Erythroblast (primary cell): ENCODE measurements around the gene FARSB.
A peak's percentile ranks its signal among the peaks of the same experiment; 100 is the strongest.
"Not testable (repeated sequence)": the region's sequence is repeated elsewhere in the genome, so short reads cannot be mapped to it uniquely, and the experiment has no call there.

ENCODE experiments used
- DNase-seq, 2 experiments: peaks; one replicate each; lab custom pipeline; 2025; lab: John Stamatoyannopoulos, UW
- GATA1 ChIP-seq: IDR thresholded peaks from 2 replicates; pipeline ENCODE4 v1.6.1; 2011; ENCODE audit warnings: low read depth, mild to moderate bottlenecking, control low read depth, low read length, moderate library complexity
- POLR2A ChIP-seq: IDR thresholded peaks from 2 replicates; pipeline ENCODE4 v1.6.1; 2011; ENCODE audit warnings: mild to moderate bottlenecking, low read length

FARSB gene

DNA sequence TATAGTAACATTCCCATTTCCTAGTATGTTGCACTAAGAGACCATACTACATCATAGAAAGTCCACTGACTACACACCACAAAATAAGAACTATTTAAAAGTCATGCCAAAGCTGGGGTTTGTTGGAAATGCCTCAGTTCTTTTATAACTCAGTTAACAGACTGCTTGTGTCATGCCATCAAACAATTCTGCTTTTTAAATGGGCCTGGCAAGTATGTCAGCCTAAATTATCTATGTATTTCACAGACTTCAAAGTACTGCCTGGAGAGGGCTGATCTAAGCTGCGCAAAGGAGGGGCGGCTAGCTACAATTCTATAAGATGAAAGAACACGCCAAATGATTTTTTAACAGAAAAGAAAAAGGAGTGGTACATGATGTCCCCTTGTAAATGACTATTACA lies 49.6 kb downstream of the FARSB start:
- peak; percentile 44 to 72 for DNase-seq
- TF ChIP-seq GATA1, result no peak

DNA sequence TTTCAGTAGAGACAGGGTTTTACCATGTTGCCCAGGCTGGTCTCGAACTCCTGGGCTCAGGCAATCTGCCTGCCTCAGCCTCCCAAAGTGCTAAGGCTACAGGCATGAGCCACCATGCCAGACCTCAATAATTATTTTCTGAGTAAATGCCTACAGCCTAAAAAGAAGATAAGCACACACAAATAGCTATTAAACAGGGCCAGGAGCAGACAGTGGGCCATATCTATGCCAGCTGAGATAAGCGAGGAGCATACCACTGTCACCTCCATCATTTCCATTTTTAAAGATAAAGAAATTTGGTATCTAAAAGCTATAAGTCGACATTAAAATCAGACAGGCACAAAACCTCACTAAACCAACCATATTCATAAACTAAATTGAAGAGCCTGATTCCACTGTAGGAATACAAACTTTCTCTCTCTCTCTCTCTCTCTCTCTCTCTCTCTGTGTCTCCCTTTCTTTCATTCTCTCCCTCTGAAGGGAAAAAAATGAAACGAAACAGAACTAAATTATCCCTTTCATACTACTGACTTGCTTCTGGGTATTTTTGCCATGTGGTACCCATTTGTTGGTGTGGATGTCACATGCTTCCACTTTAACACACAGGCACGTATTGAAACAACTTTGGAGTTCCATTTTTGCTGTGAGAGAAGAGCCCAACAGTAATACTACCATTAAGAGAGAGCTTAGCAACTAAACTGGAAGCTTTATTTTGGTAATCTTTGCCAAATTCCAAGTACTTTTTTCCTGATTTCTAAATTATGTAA lies 51.0 kb downstream of the FARSB start:
- TF ChIP-seq GATA1 (no peak), POLR2A (no peak)
- peak; percentile 52 to 83 for DNase-seq

GRCh38 chr2:222603501-222603900 lies 52.4 kb downstream of the FARSB start:
- TF ChIP-seq GATA1 (no peak), POLR2A (no peak)
- no peak for DNase-seq

DNA sequence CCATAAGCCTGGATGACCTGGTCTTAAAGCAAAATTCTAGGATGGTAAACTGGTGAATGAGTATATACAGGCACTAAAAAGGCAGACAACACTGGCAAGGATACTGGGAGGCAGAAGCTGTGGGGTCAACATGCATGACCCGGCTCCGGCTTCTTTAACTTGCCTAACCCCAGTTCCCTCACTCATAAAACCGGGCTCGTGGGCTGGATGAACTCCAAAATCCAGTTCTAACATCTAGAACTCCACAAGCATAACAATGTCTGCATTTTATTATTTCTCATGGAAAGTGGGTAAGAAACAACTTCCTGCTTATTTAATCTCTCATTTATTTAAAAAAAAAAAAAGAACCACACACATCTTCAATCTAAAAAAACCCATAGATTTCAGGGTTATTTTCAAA lies 57.3 kb downstream of the FARSB start:
- TF ChIP-seq POLR2A (no peak), GATA1 (no peak)
- DNase-seq, result no peak

DNA sequence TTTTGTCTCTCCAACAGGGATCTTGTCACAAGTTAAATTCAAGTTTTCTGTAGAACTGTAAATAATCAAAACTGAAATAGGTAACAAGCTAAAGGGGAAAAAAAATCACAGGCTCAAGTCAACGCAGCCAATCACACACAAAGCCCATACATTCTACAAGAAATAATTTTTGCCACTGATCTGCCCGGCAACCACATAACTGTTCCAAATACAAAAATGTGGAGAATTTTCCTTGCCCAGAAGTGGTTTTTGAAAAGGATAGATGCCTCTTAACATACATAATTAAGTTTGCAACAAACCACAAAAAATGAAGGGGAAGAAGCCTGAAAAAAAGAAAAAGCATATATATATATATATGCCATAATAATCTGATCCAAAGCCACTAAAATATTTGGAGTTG lies 60.3 kb downstream of the FARSB start:
- no peak for DNase-seq
- TF ChIP-seq GATA1 (no peak), POLR2A (no peak)

DNA sequence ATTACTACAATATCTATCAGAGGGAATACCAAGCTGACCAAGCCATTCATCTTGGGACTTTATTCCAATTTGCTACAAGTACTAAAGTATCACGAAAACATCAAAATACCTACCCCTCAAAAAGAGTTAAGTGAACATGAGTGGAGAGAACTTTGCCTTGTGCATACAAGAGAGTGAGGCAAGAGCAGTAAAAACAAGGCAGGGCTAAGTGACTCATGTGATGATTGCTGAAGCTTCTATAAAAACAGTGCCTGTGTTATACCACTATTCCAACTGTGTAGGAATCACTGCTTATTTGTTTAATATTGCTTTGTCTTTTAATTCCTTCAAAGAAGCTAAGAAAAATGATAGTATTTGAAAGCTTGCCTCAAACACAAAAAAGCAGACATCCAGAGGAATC lies 61.2 kb downstream of the FARSB start:
- TF ChIP-seq POLR2A (no peak), GATA1 (no peak)
- DNase-seq, result peak in 1 of 2 experiments; percentile 20

DNA sequence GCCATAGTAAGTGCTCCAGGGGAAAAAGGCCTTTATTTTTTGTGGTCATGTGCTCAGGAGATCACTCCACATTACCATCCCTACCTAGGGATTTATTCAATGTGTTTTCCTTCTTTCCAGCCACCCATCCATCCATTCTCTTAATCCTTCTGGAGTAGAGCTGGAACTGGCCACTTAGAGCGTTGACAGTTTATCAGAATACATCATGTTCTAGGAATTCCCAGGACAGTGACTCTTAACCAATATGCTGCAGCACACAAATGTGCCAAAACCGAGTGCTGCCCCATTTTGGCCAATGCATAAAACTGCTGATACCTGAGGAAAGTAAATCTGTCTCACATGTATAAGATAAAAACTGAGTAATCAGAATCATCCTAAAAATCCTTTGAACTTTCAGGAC lies 63.7 kb downstream of the FARSB start:
- TF ChIP-seq GATA1 (no peak), POLR2A (no peak)
- DNase-seq, result no peak

GRCh38 chr2:222591661-222592060 lies 64.2 kb downstream of the FARSB start:
- TF ChIP-seq GATA1 (no peak), POLR2A (no peak)
- DNase-seq, result no peak

DNA sequence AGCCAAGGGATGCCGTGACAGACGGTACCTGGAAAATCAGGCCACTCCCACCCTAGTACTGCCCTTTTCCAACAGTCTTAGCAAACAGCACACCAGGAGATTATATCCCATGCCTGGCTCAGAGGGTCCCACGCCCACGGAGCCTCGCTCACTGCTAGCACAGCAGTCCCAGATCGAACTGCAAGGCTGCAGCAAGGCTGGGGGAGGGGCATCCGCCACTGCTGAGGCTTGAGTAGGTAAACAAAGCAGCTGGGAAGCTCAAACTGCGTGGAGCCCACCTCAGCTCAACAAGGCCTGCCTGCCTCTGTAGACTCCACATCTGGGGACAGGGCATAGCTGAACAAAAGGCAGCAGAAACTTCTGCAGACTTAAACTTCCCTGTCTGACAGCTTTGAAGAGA lies 71.3 kb downstream of the FARSB start:
- not testable (repeated sequence) for DNase-seq

- peak; percentile 17 to 19 for DNase-seq
- TF ChIP-seq POLR2A (no peak), GATA1 (no peak)
Observed at GRCh38 chr2:222582928-222583327, 73.0 kb downstream of the FARSB start.

GRCh38 chr2:222577341-222577740 lies 78.6 kb downstream of the FARSB start:
- no peak for DNase-seq
- no peak for TF ChIP-seq GATA1
- no peak for TF ChIP-seq POLR2A

GRCh38 chr2:222576171-222577081 lies 79.5 kb downstream of the FARSB start:
- TF ChIP-seq POLR2A (no peak), GATA1 (no peak)
- peak; percentile 55 to 79 for DNase-seq

DNA sequence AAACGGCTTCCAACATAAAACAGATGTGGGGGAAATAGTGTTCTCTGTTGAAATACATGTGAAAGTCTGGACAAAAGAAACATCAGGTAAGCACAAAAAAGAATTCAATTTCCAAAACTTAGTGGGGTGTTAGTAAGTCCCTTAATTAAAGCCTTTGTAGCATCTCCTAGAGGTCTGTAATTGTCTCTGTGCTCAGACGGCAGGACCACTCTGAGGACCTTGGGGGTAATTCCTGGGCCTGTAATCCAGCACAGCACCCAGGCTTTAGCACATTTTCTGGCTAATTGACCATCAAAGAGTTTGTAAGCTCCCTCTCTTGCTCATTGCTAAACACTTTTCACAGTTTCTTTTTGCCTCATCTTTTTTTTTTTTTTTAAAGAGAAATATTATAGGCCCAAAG lies 80.3 kb downstream of the FARSB start:
- DNase-seq, result no peak
- TF ChIP-seq GATA1, result no peak
- TF ChIP-seq POLR2A, result no peak

DNA sequence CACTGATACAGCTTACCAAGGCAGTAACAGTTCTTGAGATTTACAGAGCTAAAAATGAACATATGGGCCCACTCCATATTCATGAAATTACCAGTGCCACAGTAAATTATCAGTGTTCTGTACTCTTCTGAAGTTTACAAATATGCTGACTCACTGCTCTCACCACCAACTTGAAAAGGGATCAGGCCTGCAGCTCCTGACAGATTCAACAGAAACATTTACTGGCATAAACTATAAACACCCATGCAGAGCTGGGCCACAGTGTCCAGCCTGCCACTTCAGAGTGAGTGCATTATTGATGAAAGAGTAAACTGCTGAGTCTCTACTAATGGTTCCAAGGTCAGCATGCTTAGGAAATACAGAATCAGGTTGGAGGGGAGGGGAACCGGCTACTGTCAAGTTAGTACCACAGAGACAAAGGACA lies 83.1 kb downstream of the FARSB start:
- DNase-seq, result peak; percentile 69 to 72
- no peak for TF ChIP-seq POLR2A
- TF ChIP-seq GATA1, result no peak

GRCh38 chr2:222572264-222572721 lies 83.6 kb downstream of the FARSB start:
- TF ChIP-seq POLR2A (no peak), GATA1 (no peak)
- no peak for DNase-seq

DNA sequence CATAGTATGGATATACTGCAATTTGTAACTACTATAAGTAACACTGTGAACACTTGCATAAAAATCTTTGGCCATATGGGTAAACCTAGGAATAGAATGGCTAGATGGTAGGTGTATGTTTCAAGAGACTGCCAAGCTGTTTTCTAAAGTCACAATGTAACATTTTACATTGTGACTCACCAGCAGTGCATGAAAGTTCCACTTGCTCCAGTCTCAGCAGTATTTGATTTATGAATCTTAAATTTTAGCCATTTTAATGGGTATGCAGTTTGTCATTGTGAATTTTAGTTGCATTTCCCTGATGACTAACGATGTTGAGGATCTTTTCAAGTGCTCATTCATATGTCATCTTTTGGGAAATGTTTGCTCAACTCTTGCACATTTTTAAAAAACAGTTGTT lies 86.1 kb downstream of the FARSB start:
- DNase-seq, result no peak
- no peak for TF ChIP-seq POLR2A
- TF ChIP-seq GATA1, result no peak
